ENCODE data around the gene CD8A.
"Not testable (repeated sequence)": the region's sequence is repeated elsewhere in the genome, so short reads cannot be mapped to it uniquely, and the experiment has no call there.

CD8A gene

GRCh38 chr2:86750240-86750839, 40.4 kb downstream of the CD8A start:
- Histone ChIP-seq H3K36me3 (ENCODE audit: control insufficient read depth, insufficient read depth, low read length) (no peaks in the 10 kb centered on the region), H4K5ac (ENCODE audit: low read length) (no peak overlapping the region), H3K4ac (ENCODE audit: low read depth, low read length) (no peak overlapping the region), H2BK120ac (ENCODE audit: low read depth, low read length) (no peak overlapping the region), H3K9ac (ENCODE audit: low read length) (no peak overlapping the region), H3K4me2 (ENCODE audit: low read length) (no peak overlapping the region), H3K4me3 (ENCODE audit: low read length) (no peak overlapping the region), H3K56ac (ENCODE audit: low read length) (no peak overlapping the region), H2BK5ac (ENCODE audit: low read length) (no peak overlapping the region), H3K27me3 (ENCODE audit: insufficient read depth, low read length, poor library complexity) (no peaks in the 10 kb centered on the region), H3K4me1 (ENCODE audit: control insufficient read depth, low read depth, low read length) (no peaks in the 10 kb centered on the region), H3K27ac (ENCODE audit: low read depth, low read length) (no peak overlapping the region), H4K8ac (ENCODE audit: low read depth, low read length) (no peak overlapping the region), H3K23ac (ENCODE audit: low read length) (no peak overlapping the region), H2BK15ac (replicated peaks; ENCODE audit: low read depth) (no peak overlapping the region), H3K79me1 (ENCODE audit: low read length) (peaks cover 9% of the 10 kb centered on the region), H2AK5ac (ENCODE audit: low read length) (no peak overlapping the region), H3K79me2 (ENCODE audit: control insufficient read depth, insufficient read depth, low read length) (peaks cover 6% of the 10 kb centered on the region), H3K18ac (ENCODE audit: low read length) (no peak overlapping the region)
- peak; percentile 42 for DNase-seq
- no CpG with 5 or more reads among the region's 3 CpGs for WGBS (ENCODE audit: extremely low coverage, insufficient coverage, low lambda C conversion rate)

- no peak overlapping the region for H3K56ac ChIP-seq (ENCODE audit: low read length)
- peaks cover 11% of the 10 kb centered on the region for H3K79me2 ChIP-seq (ENCODE audit: control insufficient read depth, insufficient read depth, low read length)
- peak; percentile 93 for DNase-seq
- H3K4ac ChIP-seq (ENCODE audit: low read depth, low read length) = no peak overlapping the region
- no peaks in the 10 kb centered on the region for H3K36me3 ChIP-seq (ENCODE audit: control insufficient read depth, insufficient read depth, low read length)
- no peak overlapping the region for H3K9ac ChIP-seq (ENCODE audit: low read length)
- no peak overlapping the region for H3K23ac ChIP-seq (ENCODE audit: low read length)
- no peaks in the 10 kb centered on the region for H3K4me1 ChIP-seq (ENCODE audit: control insufficient read depth, low read depth, low read length)
- no peak overlapping the region for H2AK5ac ChIP-seq (ENCODE audit: low read length)
- H3K18ac ChIP-seq (ENCODE audit: low read length) = no peak overlapping the region
- H3K27ac ChIP-seq (ENCODE audit: low read depth, low read length) = no peak overlapping the region
- H2BK5ac ChIP-seq (ENCODE audit: low read length) = no peak overlapping the region
- WGBS (ENCODE audit: extremely low coverage, insufficient coverage, low lambda C conversion rate) = 100% methylated on average over 1 of the region's 9 CpGs
- H3K27me3 ChIP-seq (ENCODE audit: insufficient read depth, low read length, poor library complexity) = no peaks in the 10 kb centered on the region
- no peak overlapping the region for H2BK15ac ChIP-seq (replicated peaks; ENCODE audit: low read depth)
- H2BK120ac ChIP-seq (ENCODE audit: low read depth, low read length) = no peak overlapping the region
- H4K8ac ChIP-seq (ENCODE audit: low read depth, low read length) = no peak overlapping the region
- no peak overlapping the region for H3K4me2 ChIP-seq (ENCODE audit: low read length)
- no peak overlapping the region for H4K5ac ChIP-seq (ENCODE audit: low read length)
- no peak overlapping the region for H3K4me3 ChIP-seq (ENCODE audit: low read length)
- peaks cover 14% of the 10 kb centered on the region for H3K79me1 ChIP-seq (ENCODE audit: low read length)
These were observed 42.7 kb downstream of the CD8A start for GRCh38 chr2:86747711-86748639.

GRCh38 chr2:86746939-86747338, 43.8 kb downstream of the CD8A start:
- Histone ChIP-seq H4K5ac (ENCODE audit: low read length) (no peak overlapping the region), H4K8ac (ENCODE audit: low read depth, low read length) (no peak overlapping the region), H3K27me3 (ENCODE audit: insufficient read depth, low read length, poor library complexity) (no peaks in the 10 kb centered on the region), H3K9ac (ENCODE audit: low read length) (no peak overlapping the region), H3K4ac (ENCODE audit: low read depth, low read length) (no peak overlapping the region), H3K36me3 (ENCODE audit: control insufficient read depth, insufficient read depth, low read length) (no peaks in the 10 kb centered on the region), H2AK5ac (ENCODE audit: low read length) (no peak overlapping the region), H2BK5ac (ENCODE audit: low read length) (no peak overlapping the region), H3K23ac (ENCODE audit: low read length) (no peak overlapping the region), H3K56ac (ENCODE audit: low read length) (no peak overlapping the region), H3K4me1 (ENCODE audit: control insufficient read depth, low read depth, low read length) (no peaks in the 10 kb centered on the region), H3K79me1 (ENCODE audit: low read length) (peaks cover 14% of the 10 kb centered on the region), H3K27ac (ENCODE audit: low read depth, low read length) (no peak overlapping the region), H3K18ac (ENCODE audit: low read length) (no peak overlapping the region), H2BK120ac (ENCODE audit: low read depth, low read length) (no peak overlapping the region), H3K4me2 (ENCODE audit: low read length) (no peak overlapping the region), H2BK15ac (replicated peaks; ENCODE audit: low read depth) (no peak overlapping the region), H3K4me3 (ENCODE audit: low read length) (no peak overlapping the region), H3K79me2 (ENCODE audit: control insufficient read depth, insufficient read depth, low read length) (peaks cover 11% of the 10 kb centered on the region)
- DNase-seq = no peak

- WGBS (ENCODE audit: extremely low coverage, insufficient coverage, low lambda C conversion rate) = no CpG with 5 or more reads among the region's 2 CpGs
- Histone ChIP-seq H2AK5ac (ENCODE audit: low read length) (no peak overlapping the region), H3K9ac (ENCODE audit: low read length) (no peak overlapping the region), H3K27me3 (ENCODE audit: insufficient read depth, low read length, poor library complexity) (no peaks in the 10 kb centered on the region), H3K4me1 (ENCODE audit: control insufficient read depth, low read depth, low read length) (no peaks in the 10 kb centered on the region), H2BK5ac (ENCODE audit: low read length) (no peak overlapping the region), H3K36me3 (ENCODE audit: control insufficient read depth, insufficient read depth, low read length) (no peaks in the 10 kb centered on the region), H3K4me3 (ENCODE audit: low read length) (no peak overlapping the region), H3K56ac (ENCODE audit: low read length) (no peak overlapping the region), H3K18ac (ENCODE audit: low read length) (no peak overlapping the region), H2BK15ac (replicated peaks; ENCODE audit: low read depth) (no peak overlapping the region), H3K79me2 (ENCODE audit: control insufficient read depth, insufficient read depth, low read length) (peaks cover 6% of the 10 kb centered on the region), H3K23ac (ENCODE audit: low read length) (no peak overlapping the region), H3K27ac (ENCODE audit: low read depth, low read length) (no peak overlapping the region), H3K4ac (ENCODE audit: low read depth, low read length) (no peak overlapping the region), H4K5ac (ENCODE audit: low read length) (no peak overlapping the region), H3K4me2 (ENCODE audit: low read length) (no peak overlapping the region), H4K8ac (ENCODE audit: low read depth, low read length) (no peak overlapping the region), H3K79me1 (ENCODE audit: low read length) (peaks cover 7% of the 10 kb centered on the region), H2BK120ac (ENCODE audit: low read depth, low read length) (no peak overlapping the region)
- peak; percentile 47 for DNase-seq
These were observed 46.6 kb downstream of the CD8A start for GRCh38 chr2:86744152-86744551.

GRCh38 chr2:86741889-86742498, 48.7 kb downstream of the CD8A start:
- not testable (repeated sequence) for H2AK5ac ChIP-seq (ENCODE audit: low read length); H4K8ac ChIP-seq (ENCODE audit: low read depth, low read length); H3K27ac ChIP-seq (ENCODE audit: low read depth, low read length); H3K4ac ChIP-seq (ENCODE audit: low read depth, low read length); H3K23ac ChIP-seq (ENCODE audit: low read length); H2BK120ac ChIP-seq (ENCODE audit: low read depth, low read length); H2BK5ac ChIP-seq (ENCODE audit: low read length); H3K79me2 ChIP-seq (ENCODE audit: control insufficient read depth, insufficient read depth, low read length); H3K56ac ChIP-seq (ENCODE audit: low read length); H2BK15ac ChIP-seq (replicated peaks; ENCODE audit: low read depth); H3K9ac ChIP-seq (ENCODE audit: low read length); H3K4me3 ChIP-seq (ENCODE audit: low read length); H3K79me1 ChIP-seq (ENCODE audit: low read length); H4K5ac ChIP-seq (ENCODE audit: low read length); H3K4me2 ChIP-seq (ENCODE audit: low read length); H3K27me3 ChIP-seq (ENCODE audit: insufficient read depth, low read length, poor library complexity); H3K18ac ChIP-seq (ENCODE audit: low read length); H3K4me1 ChIP-seq (ENCODE audit: control insufficient read depth, low read depth, low read length); H3K36me3 ChIP-seq (ENCODE audit: control insufficient read depth, insufficient read depth, low read length); DNase-seq
- WGBS (ENCODE audit: extremely low coverage, insufficient coverage, low lambda C conversion rate) = no CpG with 5 or more reads among the region's 4 CpGs

All from mesendoderm (in vitro differentiated cells).